CD4-positive, alpha-beta T cell treated with Interleukin-10 for 1 hour (primary cell): Measurements from ENCODE around the gene PRR5.

Source experiments
- DNase-seq: peaks from one replicate; pipeline ENCODE4 v3.0.0-alpha.2; 2020

PRR5 gene

GRCh38 chr22:44721213-44721612 lies 19.2 kb downstream of the PRR5 start:
- DNase-seq, result no peak

GRCh38 chr22:44722611-44723010 lies 20.6 kb downstream of the PRR5 start:
- DNase-seq, result no peak

DNA sequence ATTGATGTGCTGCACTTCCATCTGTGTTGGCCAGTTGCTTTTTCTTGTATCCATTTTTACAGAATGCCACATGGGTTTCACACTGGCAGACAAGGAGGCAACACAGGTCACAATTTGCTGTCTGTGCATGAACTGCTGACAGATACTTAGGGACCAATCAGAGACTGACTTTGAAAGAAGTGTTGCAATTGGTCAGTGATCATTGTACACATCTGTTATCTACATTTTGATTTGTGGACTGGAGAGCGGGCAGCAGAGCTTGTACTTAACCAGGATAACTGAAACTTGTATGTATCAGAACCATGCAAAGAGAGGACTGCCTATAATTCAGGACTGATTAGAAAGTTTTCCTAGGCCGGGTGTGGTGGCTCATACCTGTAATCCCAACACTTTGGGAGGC lies 21.8 kb downstream of the PRR5 start:
- peak; percentile 24 for DNase-seq

DNA sequence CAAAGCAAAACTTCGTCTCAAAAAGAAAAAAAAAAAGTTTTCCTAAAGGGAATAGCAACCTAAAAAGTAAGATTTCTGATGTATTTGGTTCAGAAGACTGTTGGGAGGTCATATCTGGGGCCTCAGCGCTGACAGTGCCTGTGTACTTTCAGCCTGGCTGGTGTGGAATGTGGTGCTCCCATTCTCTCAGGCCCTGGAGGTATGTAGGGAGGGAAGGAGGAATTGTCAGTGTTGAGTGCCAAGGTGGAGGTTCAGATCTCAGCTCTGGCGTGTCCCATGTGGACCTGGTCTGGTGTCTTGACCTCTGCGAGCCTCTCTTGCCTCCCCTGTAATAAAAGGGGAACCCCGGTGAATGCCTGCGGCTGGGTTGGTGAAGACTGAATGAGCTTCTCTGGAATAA lies 22.4 kb downstream of the PRR5 start:
- DNase-seq, result no peak

GRCh38 chr22:44724859-44725258 lies 22.9 kb downstream of the PRR5 start:
- DNase-seq, result no peak

DNA sequence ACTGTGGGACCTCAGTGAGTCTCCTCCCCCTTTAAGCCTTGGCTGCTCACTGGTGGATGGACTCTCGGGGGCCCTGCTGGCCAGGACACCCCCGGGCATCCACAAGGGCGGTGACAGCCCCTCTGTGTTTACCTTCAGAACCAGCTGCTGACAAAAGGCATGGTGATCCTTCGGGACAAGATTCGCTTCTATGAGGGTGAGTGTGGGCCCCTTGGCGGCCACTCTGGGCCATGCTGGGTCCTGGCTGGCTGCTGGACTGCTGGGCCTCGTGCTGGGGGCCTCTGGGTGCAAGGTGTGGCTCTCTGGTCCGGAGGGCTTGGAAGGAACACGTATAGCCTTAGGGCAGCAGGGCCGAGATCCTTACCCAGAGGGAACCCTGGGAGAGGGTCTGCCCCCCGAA lies 24.4 kb downstream of the PRR5 start:
- no peak for DNase-seq

GRCh38 chr22:44727148-44727547 lies 25.1 kb downstream of the PRR5 start:
- DNase-seq, result no peak

GRCh38 chr22:44727709-44728108 lies 25.7 kb downstream of the PRR5 start:
- DNase-seq, result no peak

- DNase-seq, result no peak
Observed at GRCh38 chr22:44728761-44729324, 26.8 kb downstream of the PRR5 start.

- DNase-seq, result no peak
Observed at GRCh38 chr22:44729391-44730021, 27.5 kb downstream of the PRR5 start.

- no peak for DNase-seq
Observed at GRCh38 chr22:44730022-44730393, 28.0 kb downstream of the PRR5 start.

DNA sequence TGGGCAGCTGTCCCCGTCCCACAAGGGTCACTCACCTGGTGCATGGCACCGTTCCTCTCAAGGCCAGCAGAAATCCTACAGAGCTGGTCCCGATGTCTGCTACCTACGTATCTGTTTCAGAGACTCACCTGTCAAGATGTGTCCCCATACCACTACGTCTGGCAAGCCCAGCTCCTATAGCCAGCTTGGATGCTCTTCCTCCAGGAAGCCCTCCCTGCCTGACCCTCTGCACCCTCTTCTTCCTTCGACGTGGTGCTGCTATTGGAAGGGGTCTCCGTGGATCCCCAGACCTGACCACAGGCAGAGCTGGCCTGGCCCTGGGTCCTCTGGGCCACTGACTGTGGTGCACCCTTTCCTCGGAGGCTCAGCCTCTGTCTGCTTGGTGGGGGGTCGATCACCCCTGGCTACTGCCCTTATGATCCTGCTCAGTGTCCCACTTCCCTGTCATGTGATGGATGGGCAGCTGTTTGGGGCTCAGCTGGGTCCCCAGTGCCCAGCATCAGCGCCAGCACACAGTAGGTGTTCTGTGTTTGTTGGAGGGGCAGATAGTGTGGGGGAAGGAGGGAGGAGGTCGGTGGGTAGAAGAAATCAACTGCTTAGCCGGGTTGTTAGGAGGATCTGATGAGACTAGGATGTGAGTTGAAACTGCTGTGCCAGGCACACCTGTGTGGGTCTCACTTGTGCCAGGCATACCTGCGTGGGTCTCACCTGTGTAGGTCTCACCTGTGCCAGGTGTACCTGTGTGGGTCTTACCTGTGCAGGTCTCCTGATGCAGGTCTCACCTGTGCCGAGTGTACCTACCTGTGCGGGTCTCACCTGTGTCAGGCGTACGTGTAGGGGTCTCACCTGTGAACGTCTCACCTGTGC lies 28.7 kb downstream of the PRR5 start:
- no peak for DNase-seq

- DNase-seq, result no peak
Observed at GRCh38 chr22:44731357-44731970, 29.5 kb downstream of the PRR5 start.

- DNase-seq, result no peak
Observed at GRCh38 chr22:44732017-44732561, 30.1 kb downstream of the PRR5 start.

DNA sequence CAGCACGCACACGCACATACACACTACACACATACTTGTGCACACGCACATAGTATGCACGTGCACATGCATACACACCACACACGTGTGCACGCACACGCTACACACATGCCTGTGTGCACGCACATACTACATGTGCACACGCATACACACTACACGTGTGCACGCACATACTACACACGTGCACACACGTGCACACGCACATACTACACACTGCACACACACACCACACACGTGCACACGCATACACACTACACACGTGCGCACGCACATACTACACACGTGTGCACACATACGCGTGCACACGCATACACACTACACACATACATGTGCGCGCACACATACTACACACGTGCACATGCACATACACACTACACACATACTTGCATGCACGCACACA lies 30.7 kb downstream of the PRR5 start:
- DNase-seq, result no peak

GRCh38 chr22:44733426-44734106 lies 31.6 kb downstream of the PRR5 start:
- no peak for DNase-seq

DNA sequence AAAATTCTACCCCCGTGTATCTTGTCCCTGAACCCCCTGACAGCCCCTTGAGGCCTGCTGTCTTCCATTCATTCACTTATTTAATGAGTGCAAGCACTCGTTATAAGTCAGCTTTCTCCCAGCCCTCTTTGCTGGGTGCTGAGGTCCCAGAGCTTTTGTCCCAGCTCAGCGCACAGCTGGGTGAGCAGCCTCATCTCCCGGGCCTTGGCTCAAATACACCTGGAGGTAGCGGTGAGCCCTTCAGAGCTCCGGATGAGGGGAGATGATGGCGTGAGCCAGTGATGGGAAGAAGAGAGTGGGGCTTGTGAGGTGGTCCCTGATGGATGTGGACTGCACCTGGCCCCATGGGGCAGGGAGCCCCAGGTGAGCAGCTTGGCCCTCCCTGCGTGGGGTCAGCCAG lies 32.3 kb downstream of the PRR5 start:
- no peak for DNase-seq

GRCh38 chr22:44734801-44735517 lies 33.0 kb downstream of the PRR5 start:
- DNase-seq, result no peak

DNA sequence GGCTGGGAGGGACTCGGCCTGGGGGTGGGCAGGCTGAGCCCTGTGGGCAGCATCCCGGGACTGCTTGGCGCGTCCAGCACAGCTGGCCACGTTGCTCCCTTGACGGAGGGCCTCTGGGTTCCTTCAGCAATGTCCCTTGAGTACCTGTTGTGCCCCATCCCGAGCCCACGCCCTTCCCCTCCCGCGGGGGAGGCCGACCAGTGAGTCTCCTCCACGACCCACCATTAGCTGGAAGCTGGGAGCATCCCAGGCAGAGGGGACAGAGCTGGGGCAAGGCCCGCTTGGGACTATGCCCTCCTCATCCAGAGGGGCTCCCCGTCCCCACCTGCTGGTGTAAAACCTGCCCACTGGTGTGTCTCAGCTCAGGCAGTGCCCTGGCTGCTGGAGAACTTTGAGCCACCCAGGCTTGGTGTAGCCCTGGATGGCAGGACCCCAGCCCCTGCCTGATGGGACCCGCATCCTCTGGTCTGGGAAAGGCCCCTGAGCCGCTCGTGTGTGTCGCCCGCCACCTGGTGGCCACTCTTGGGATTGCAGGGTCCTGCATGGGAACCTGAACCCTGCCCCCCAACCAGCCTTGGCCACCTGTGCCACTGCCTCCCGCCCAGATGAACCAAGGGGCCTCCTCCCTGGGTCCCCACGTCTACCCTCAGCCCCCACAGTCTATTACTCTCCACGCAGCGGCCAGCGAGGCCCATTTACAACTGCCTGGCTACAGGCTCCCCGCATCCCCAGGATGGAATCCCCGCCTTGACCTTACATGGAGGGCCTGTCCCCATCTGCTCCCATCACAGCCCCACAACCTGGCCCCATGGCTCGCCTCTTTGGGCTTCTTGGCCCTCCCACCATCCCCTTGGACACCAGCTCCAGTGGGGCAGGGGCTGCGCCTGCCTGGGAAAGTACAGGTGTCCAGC lies 33.8 kb downstream of the PRR5 start:
- peak; percentile 81 for DNase-seq

- DNase-seq, result no peak
Observed at GRCh38 chr22:44736581-44737405, 34.8 kb downstream of the PRR5 start.
